Endothelial cell (in vitro differentiated cells): ENCODE measurements around the gene GSG1L2. TPM values are rescaled to one million over a fixed set of nuclear protein-coding genes. Genes with fewer than 3 reads are reported as not detected.

Experiments
- DNase-seq: peaks from one replicate; pipeline ENCODE4 v3.0.0; 2021; ENCODE audit warnings: low spot score
- H3K27ac Mint-ChIP-seq: one replicate; pipeline ENCODE4 v1.8.0; 2021; ENCODE audit warnings: mixed read lengths, inconsistent platforms; ENCODE audit not compliant: unreplicated experiment
- H3K27me3 Mint-ChIP-seq: one replicate; pipeline ENCODE4 v1.8.0; 2021; ENCODE audit warnings: mild to moderate bottlenecking, moderate library complexity, mixed read lengths, inconsistent platforms; ENCODE audit not compliant: unreplicated experiment
- H3K36me3 Mint-ChIP-seq: one replicate; pipeline ENCODE4 v1.8.0; 2021; ENCODE audit warnings: mild to moderate bottlenecking, low read depth, mixed read lengths, inconsistent platforms; ENCODE audit not compliant: unreplicated experiment
- H3K4me1 Mint-ChIP-seq: one replicate; pipeline ENCODE4 v1.8.0; 2021; ENCODE audit warnings: mild to moderate bottlenecking, mixed read lengths, inconsistent platforms; ENCODE audit not compliant: unreplicated experiment
- H3K4me3 Mint-ChIP-seq: one replicate; pipeline ENCODE4 v1.8.0; 2021; ENCODE audit warnings: mild to moderate bottlenecking, mixed read lengths, inconsistent platforms; ENCODE audit not compliant: unreplicated experiment
- H3K9me3 Mint-ChIP-seq: one replicate; pipeline ENCODE4 v1.8.0; 2021; ENCODE audit warnings: mixed read lengths, inconsistent platforms; ENCODE audit not compliant: unreplicated experiment
- total RNA-seq: library from RNA; stranded (reverse); fragmentation: NEBNext Ultra II Directional; extraction: Animal tissue kit (Norgen Biotek cat#: 25700); gene quantifications from one replicate; pipeline ENCODE4 v1.2.1, GENCODE V29; 2021; ENCODE audit not compliant: unreplicated experiment
- TF ChIP-seq, protein P1 (sequence below): fragments of 200-600 bp; sonication (generic); IDR thresholded peaks from one replicate; pipeline ENCODE4 v1.5.0; 2021; ENCODE audit warnings: antibody characterized with exemption; ENCODE audit not compliant: unreplicated experiment

Gene GSG1L2
- total RNA-seq, 1 donor from 2014 or later, result not detected

DNA sequence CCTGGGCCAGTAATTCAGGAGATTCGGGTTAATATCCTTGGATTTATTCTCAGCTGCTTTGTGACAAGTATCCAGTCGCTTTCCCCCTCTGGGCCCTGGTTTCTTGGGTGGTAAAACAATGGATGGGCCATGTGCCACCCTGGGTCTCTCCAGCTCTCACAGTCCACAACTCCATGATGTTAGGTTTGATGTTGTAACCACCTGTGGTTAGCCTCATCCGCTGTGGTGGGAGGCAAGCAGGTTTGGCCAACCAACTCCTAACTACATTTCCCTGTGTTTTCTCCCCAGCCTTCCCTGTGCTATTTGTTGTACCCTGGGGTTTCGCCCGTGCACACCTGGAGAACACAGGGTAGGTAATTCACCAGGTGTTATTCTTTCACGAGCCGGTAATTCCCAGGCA, 39.0 kb upstream of the GSG1L2 start:
- DNase-seq, result no peak

DNA sequence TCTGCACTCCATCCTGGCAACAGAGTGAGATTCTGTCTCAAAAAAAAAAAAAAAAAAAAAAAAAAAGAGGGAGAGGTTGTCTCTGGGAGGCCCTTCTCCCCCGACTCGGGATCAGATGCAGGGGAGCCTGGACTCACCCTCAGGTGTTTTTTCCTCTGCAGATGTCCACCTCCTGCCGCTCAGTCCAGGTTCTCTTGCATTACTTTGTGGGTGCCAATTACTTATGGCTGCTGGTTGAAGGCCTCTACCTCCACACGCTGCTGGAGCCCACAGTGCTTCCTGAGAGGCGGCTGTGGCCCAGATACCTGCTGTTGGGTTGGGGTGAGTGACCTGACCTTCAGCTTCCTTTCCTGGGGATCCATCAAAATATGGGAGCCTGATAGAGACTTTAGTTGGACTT, 37.9 kb upstream of the GSG1L2 start:
- H3K4me1 Mint-ChIP-seq, result no peaks in the 10 kb centered on the region
- DNase-seq, result no peak
- no peak overlapping the region for H3K27ac Mint-ChIP-seq
- no peaks in the 10 kb centered on the region for H3K36me3 Mint-ChIP-seq
- H3K27me3 Mint-ChIP-seq, result peaks cover 6% of the 10 kb centered on the region
- TF ChIP-seq, protein P1, sequence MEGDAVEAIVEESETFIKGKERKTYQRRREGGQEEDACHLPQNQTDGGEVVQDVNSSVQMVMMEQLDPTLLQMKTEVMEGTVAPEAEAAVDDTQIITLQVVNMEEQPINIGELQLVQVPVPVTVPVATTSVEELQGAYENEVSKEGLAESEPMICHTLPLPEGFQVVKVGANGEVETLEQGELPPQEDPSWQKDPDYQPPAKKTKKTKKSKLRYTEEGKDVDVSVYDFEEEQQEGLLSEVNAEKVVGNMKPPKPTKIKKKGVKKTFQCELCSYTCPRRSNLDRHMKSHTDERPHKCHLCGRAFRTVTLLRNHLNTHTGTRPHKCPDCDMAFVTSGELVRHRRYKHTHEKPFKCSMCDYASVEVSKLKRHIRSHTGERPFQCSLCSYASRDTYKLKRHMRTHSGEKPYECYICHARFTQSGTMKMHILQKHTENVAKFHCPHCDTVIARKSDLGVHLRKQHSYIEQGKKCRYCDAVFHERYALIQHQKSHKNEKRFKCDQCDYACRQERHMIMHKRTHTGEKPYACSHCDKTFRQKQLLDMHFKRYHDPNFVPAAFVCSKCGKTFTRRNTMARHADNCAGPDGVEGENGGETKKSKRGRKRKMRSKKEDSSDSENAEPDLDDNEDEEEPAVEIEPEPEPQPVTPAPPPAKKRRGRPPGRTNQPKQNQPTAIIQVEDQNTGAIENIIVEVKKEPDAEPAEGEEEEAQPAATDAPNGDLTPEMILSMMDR, result no peak
- no peak overlapping the region for H3K4me3 Mint-ChIP-seq
- no peaks in the 10 kb centered on the region for H3K9me3 Mint-ChIP-seq

More for the DNA sequence above, 39.0 kb upstream of the GSG1L2 start:
- H3K36me3 Mint-ChIP-seq, result no peaks in the 10 kb centered on the region
- TF ChIP-seq, protein P1, result no peak
- H3K27me3 Mint-ChIP-seq, result peaks cover 6% of the 10 kb centered on the region
- H3K27ac Mint-ChIP-seq, result no peak overlapping the region
- H3K4me3 Mint-ChIP-seq, result no peak overlapping the region
- H3K9me3 Mint-ChIP-seq, result no peaks in the 10 kb centered on the region
- no peaks in the 10 kb centered on the region for H3K4me1 Mint-ChIP-seq

DNA sequence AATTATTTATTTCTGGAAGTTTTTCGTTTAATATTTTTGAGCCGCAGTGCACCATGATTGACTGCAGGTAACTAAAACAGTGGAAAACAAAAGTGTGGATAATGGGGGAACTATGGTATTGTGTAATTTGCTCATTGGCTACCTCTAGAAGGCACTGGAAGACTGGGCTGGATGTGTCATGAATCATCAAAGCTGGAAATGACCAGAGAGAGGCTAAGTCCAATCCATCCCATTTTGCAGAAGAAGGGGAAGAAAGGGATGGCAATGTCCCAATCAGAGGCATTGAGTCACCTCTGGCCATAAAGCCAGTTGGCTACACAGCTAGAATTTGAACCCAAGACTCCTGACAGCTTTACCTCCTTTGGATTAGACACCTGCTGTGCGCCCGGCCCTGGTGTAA, 33.2 kb upstream of the GSG1L2 start:
- DNase-seq, result no peak
- TF ChIP-seq, protein P1, result no peak
- Mint-ChIP-seq H3K27me3 (no peaks in the 10 kb centered on the region), H3K9me3 (no peaks in the 10 kb centered on the region), H3K4me1 (no peaks in the 10 kb centered on the region), H3K4me3 (no peak overlapping the region), H3K27ac (no peak overlapping the region), H3K36me3 (no peaks in the 10 kb centered on the region)

DNA sequence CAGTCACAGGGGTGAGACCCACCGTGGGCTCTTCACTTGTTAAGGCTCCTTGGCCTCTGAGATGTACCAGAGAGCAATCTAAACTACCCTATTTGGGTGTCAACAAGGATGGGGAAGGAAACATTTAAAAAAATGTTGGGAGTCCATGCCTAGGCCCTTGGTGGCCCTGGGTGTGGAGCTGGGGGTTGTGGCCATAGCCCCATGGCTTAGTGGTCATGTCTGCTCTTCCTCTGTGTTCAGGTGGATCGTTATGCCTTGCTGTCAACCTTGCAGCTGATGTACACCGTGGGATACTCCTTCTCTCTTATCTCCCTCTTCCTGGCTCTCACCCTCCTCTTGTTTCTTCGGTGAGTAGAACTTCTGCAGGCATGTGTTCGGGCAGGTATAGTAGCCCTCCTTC, 32.4 kb upstream of the GSG1L2 start:
- Mint-ChIP-seq H3K36me3 (no peaks in the 10 kb centered on the region), H3K9me3 (no peaks in the 10 kb centered on the region), H3K27me3 (no peaks in the 10 kb centered on the region), H3K4me1 (no peaks in the 10 kb centered on the region), H3K27ac (no peak overlapping the region), H3K4me3 (no peak overlapping the region)
- TF ChIP-seq, protein P1, result no peak
- DNase-seq, result no peak

DNA sequence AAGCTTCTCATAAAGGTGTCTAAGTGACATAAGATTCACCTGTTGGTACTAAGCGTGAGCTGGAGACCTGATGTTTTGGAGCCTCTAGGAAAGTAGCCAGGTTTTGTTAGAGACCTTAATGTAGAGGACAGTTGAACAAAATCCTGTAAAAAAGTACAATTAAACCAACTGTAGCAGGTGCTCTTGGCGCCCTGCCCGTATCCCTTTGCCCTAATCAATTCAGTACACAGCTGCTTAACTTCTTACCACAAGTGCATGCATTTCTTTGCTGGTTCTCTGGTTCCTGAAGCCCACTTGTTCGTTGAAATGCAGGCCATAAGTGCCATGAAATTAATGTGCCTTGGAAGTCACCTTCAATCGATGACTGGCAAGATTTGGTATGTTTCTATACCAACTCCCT, 28.3 kb upstream of the GSG1L2 start:
- H3K4me3 Mint-ChIP-seq, result no peak overlapping the region
- TF ChIP-seq, protein P1, result no peak

More for the DNA sequence above, 28.3 kb upstream of the GSG1L2 start:
- Mint-ChIP-seq H3K27me3 (no peaks in the 10 kb centered on the region), H3K36me3 (no peaks in the 10 kb centered on the region), H3K27ac (no peak overlapping the region), H3K4me1 (no peaks in the 10 kb centered on the region), H3K9me3 (no peaks in the 10 kb centered on the region)
- DNase-seq, result no peak
